Activated CD4-positive, alpha-beta T cell treated with anti-CD3 and anti-CD28 coated beads for 36 hours (primary cell): ENCODE measurements around the gene TAGLN2. TPM values are rescaled to one million over a fixed set of nuclear protein-coding genes. Genes with fewer than 3 reads are reported as not detected.
"Not testable (repeated sequence)": the region's sequence is repeated elsewhere in the genome, so short reads cannot be mapped to it uniquely, and the experiment has no call there.

ENCODE experiments used
- ATAC-seq: fragments of 200-7000 bp; cut with Tn5 transposase; one replicate; pipeline ENCODE4 v1.10.0; 2021; ENCODE audit warnings: mild to moderate bottlenecking, moderate library complexity
- CTCF ChIA-PET: fragments of 350-600 bp; sonication (Branson Sonifier 250); formaldehyde crosslinking; loops from one replicate; lab custom pipeline; 2021; ENCODE audit warnings: antibody characterized with exemption; lab: Charles Lee
- POLR2A ChIA-PET: fragments of 350-600 bp; sonication (Branson Sonifier 250); formaldehyde crosslinking; loops from one replicate; lab custom pipeline; 2021; ENCODE audit warnings: antibody characterized with exemption, inconsistent platforms; lab: Charles Lee
- DNase-seq: peaks from one replicate; pipeline ENCODE4 v3.0.0-alpha.2; 2020
- H3K27ac Mint-ChIP-seq: one replicate; pipeline ENCODE4 v1.8.0; 2021; ENCODE audit warnings: mixed read lengths
- H3K27me3 Mint-ChIP-seq: one replicate; pipeline ENCODE4 v1.8.0; 2021; ENCODE audit warnings: mixed read lengths
- H3K36me3 Mint-ChIP-seq: one replicate; pipeline ENCODE4 v1.8.0; 2021; ENCODE audit warnings: low read depth, mixed read lengths
- H3K4me1 Mint-ChIP-seq: one replicate; pipeline ENCODE4 v1.8.0; 2021; ENCODE audit warnings: mixed read lengths
- H3K4me3 Mint-ChIP-seq: one replicate; pipeline ENCODE4 v1.8.0; 2021; ENCODE audit warnings: mild to moderate bottlenecking, moderate library complexity, mixed read lengths
- H3K9me3 Mint-ChIP-seq: one replicate; pipeline ENCODE4 v1.8.0; 2021; ENCODE audit warnings: low read depth, mixed read lengths
- intact Hi-C, 2 experiments: fragments of 100-400 bp; cut with DNase I in 1 of 2; cut with micrococcal nuclease in 1 of 2; formaldehyde crosslinking; loops; one replicate each; pipeline versions ENCODE4 v1.14.2 to v1.15.1; 2022 to 2024; cut with DNase I, micrococcal nuclease
- total RNA-seq, 2 experiments: library from RNA; stranded (reverse); gene quantifications; one replicate each; pipeline ENCODE4 v1.2.3, GENCODE V29; 2021

TAGLN2 gene
- total RNA-seq, 2 experiments from 2014 or later, result 410 to 495 TPM

GRCh38 chr1:159913451-159914192 lies 11.7 kb downstream of the TAGLN2 start:
- intact Hi-C loops, result no loop called here
- Mint-ChIP-seq H3K9me3 (no peaks in the 10 kb centered on the region), H3K27me3 (no peaks in the 10 kb centered on the region), H3K36me3 (peaks cover 19% of the 10 kb centered on the region), H3K27ac (no peak overlapping the region), H3K4me1 (peaks cover 56% of the 10 kb centered on the region), H3K4me3 (no peak overlapping the region)
- POLR2A ChIA-PET, result interaction anchor here (1.4 kb wide), 1 partner anchor 9 kb away, joined by 9 read pairs; no protein-coding TSS in a partner anchor
- DNase-seq (no peak), ATAC-seq (no peak)
- CTCF ChIA-PET, result no interaction called here

GRCh38 chr1:159911326-159912070 lies 13.8 kb downstream of the TAGLN2 start:
- peaks cover 46% of the 10 kb centered on the region for H3K4me1 Mint-ChIP-seq
- peak; percentile 31 for ATAC-seq
- no peaks in the 10 kb centered on the region for H3K27me3 Mint-ChIP-seq
- ChIA-PET CTCF (interaction anchor here (0.6 to 1.0 kb wide), 3 partner anchors 10 to 174 kb away, joined by 3 to 4 read pairs (median 3); no protein-coding TSS in a partner anchor), POLR2A (interaction anchor here (0.6 kb wide), 1 partner anchor 345 kb away, joined by 8 read pairs; no protein-coding TSS in a partner anchor)
- H3K9me3 Mint-ChIP-seq, result no peaks in the 10 kb centered on the region
- peak overlapping the region; percentile 92 for H3K27ac Mint-ChIP-seq
- DNase-seq, result peak; percentile 49
- intact Hi-C loops, result no loop called here
- H3K4me3 Mint-ChIP-seq, result no peak overlapping the region
- H3K36me3 Mint-ChIP-seq, result peaks cover 6% of the 10 kb centered on the region

- no peaks in the 10 kb centered on the region for H3K27me3 Mint-ChIP-seq
- DNase-seq, result no peak
- H3K36me3 Mint-ChIP-seq, result peaks cover 1% of the 10 kb centered on the region
- no peak overlapping the region for H3K27ac Mint-ChIP-seq
- no peak overlapping the region for H3K4me3 Mint-ChIP-seq
- H3K4me1 Mint-ChIP-seq, result peaks cover 33% of the 10 kb centered on the region
- POLR2A ChIA-PET, result interaction anchor here (0.6 kb wide), 1 partner anchor 656 kb away, joined by 7 read pairs; no protein-coding TSS in a partner anchor
- CTCF ChIA-PET, result interaction anchor here (0.8 to 1.9 kb wide), 4 partner anchors 14 to 177 kb away, joined by 3 to 7 read pairs (median 4); no protein-coding TSS in a partner anchor
- no peaks in the 10 kb centered on the region for H3K9me3 Mint-ChIP-seq
- intact Hi-C loops, result no loop called here
- ATAC-seq, result no peak
Measured at GRCh38 chr1:159908031-159908940, 17.0 kb downstream of the TAGLN2 start.

GRCh38 chr1:159906960-159907359 lies 18.3 kb downstream of the TAGLN2 start:
- CTCF ChIA-PET, result interaction anchor here (1.3 to 1.9 kb wide), 2 partner anchors 13 to 14 kb away, joined by 3 to 7 read pairs; no protein-coding TSS in a partner anchor
- Mint-ChIP-seq H3K36me3 (peaks cover 1% of the 10 kb centered on the region), H3K27me3 (no peaks in the 10 kb centered on the region), H3K27ac (no peak overlapping the region), H3K9me3 (no peaks in the 10 kb centered on the region), H3K4me3 (no peak overlapping the region), H3K4me1 (peaks cover 26% of the 10 kb centered on the region)
- POLR2A ChIA-PET, result no interaction called here
- intact Hi-C loops, result no loop called here
- ATAC-seq (no peak), DNase-seq (no peak)

- POLR2A ChIA-PET, ATAC-seq, H3K9me3 Mint-ChIP-seq, H3K27me3 Mint-ChIP-seq, H3K27ac Mint-ChIP-seq, H3K36me3 Mint-ChIP-seq, DNase-seq, H3K4me3 Mint-ChIP-seq, H3K4me1 Mint-ChIP-seq, intact Hi-C loops: not testable (repeated sequence)
- CTCF ChIA-PET, result interaction anchor here (0.6 kb wide), 1 partner anchor 13 kb away, joined by 3 read pairs; no protein-coding TSS in a partner anchor
Measured at GRCh38 chr1:159904036-159904435, 21.3 kb downstream of the TAGLN2 start.

- Mint-ChIP-seq H3K36me3 (peaks cover under 1% of the 10 kb centered on the region), H3K4me1 (peaks cover 2% of the 10 kb centered on the region), H3K4me3 (no peak overlapping the region), H3K9me3 (no peaks in the 10 kb centered on the region), H3K27me3 (no peaks in the 10 kb centered on the region), H3K27ac (no peak overlapping the region)
- DNase-seq (no peak), ATAC-seq (no peak)
- CTCF ChIA-PET, result interaction anchor here (0.5 to 1.5 kb wide), 4 partner anchors 10 to 106 kb away, joined by 3 to 4 read pairs (median 4); no protein-coding TSS in a partner anchor
- intact Hi-C loops, result no loop called here
- POLR2A ChIA-PET, result no interaction called here
Measured at GRCh38 chr1:159902541-159902940, 22.8 kb downstream of the TAGLN2 start.

GRCh38 chr1:159900755-159901360 lies 24.4 kb downstream of the TAGLN2 start:
- no peak overlapping the region for H3K4me3 Mint-ChIP-seq
- no peak for DNase-seq

GRCh38 chr1:159900086-159900680 lies 25.1 kb downstream of the TAGLN2 start, which contains the start of gene CFAP45:
CFAP45 (minus strand) TSS chr1:159900165; CDS start chr1:159900098, 67 bp downstream.
- Mint-ChIP-seq H3K27ac (no peak within 1 kb of the TSS), H3K4me3 (no peak within 1 kb of the TSS), H3K27me3 (no peaks in the 10 kb centered on the region), H3K9me3 (no peaks in the 10 kb centered on the region), H3K4me1 (no peaks in the 10 kb centered on the region), H3K36me3 (no peaks in the 10 kb centered on the region)
- ChIA-PET CTCF (interaction anchor here (1.0 to 1.6 kb wide), 4 partner anchors 8 to 108 kb away, joined by 3 to 9 read pairs (median 5); no protein-coding TSS in a partner anchor), POLR2A (no interaction called here)
- intact Hi-C loops, result no loop called here
- ATAC-seq (peak; percentile 49), DNase-seq (peak; percentile 55)

More at GRCh38 chr1:159900755-159901360, 24.4 kb downstream of the TAGLN2 start:
- no peaks in the 10 kb centered on the region for H3K4me1 Mint-ChIP-seq
- H3K27ac Mint-ChIP-seq, result no peak overlapping the region
- no peak for ATAC-seq
- ChIA-PET CTCF (interaction anchor here (1.0 to 1.6 kb wide), 4 partner anchors 9 to 107 kb away, joined by 3 to 9 read pairs (median 5); no protein-coding TSS in a partner anchor), POLR2A (no interaction called here)
- no peaks in the 10 kb centered on the region for H3K9me3 Mint-ChIP-seq
- H3K36me3 Mint-ChIP-seq, result no peaks in the 10 kb centered on the region
- no peaks in the 10 kb centered on the region for H3K27me3 Mint-ChIP-seq
- intact Hi-C loops, result no loop called here

GRCh38 chr1:159899634-159900033 lies 25.7 kb downstream of the TAGLN2 start:
- H3K4me1 Mint-ChIP-seq, POLR2A ChIA-PET, H3K9me3 Mint-ChIP-seq, H3K4me3 Mint-ChIP-seq, ATAC-seq, H3K27ac Mint-ChIP-seq, CTCF ChIA-PET, DNase-seq, H3K36me3 Mint-ChIP-seq, H3K27me3 Mint-ChIP-seq, intact Hi-C loops: not testable (repeated sequence)

GRCh38 chr1:159898527-159898926 lies 26.8 kb downstream of the TAGLN2 start:
- H3K9me3 Mint-ChIP-seq, result no peaks in the 10 kb centered on the region
- no peak overlapping the region for H3K4me3 Mint-ChIP-seq
- POLR2A ChIA-PET, result no interaction called here
- no peak for DNase-seq
- H3K27ac Mint-ChIP-seq, result no peak overlapping the region
- no peaks in the 10 kb centered on the region for H3K4me1 Mint-ChIP-seq
- intact Hi-C loops, result no loop called here
- no peaks in the 10 kb centered on the region for H3K36me3 Mint-ChIP-seq
- H3K27me3 Mint-ChIP-seq, result no peaks in the 10 kb centered on the region
- ATAC-seq, result no peak
- CTCF ChIA-PET, result no interaction called here
